GM18505 (cell line): Measurements from ENCODE around the gene RMP24.

Source experiments
- ATAC-seq: cut with Tn5 transposase; IDR thresholded peaks from one replicate; pipeline ENCODE4 v1.9.1; 2021; ENCODE audit not compliant: unreplicated experiment
- POLR2A ChIP-seq: IDR thresholded peaks from 4 replicates; pipeline ENCODE4 v1.6.1; 2011; ENCODE audit warnings: borderline replicate concordance; ENCODE audit not compliant: insufficient read depth, insufficient read length; ENCODE audit errors: extremely low read depth

The RMP24 gene

DNA sequence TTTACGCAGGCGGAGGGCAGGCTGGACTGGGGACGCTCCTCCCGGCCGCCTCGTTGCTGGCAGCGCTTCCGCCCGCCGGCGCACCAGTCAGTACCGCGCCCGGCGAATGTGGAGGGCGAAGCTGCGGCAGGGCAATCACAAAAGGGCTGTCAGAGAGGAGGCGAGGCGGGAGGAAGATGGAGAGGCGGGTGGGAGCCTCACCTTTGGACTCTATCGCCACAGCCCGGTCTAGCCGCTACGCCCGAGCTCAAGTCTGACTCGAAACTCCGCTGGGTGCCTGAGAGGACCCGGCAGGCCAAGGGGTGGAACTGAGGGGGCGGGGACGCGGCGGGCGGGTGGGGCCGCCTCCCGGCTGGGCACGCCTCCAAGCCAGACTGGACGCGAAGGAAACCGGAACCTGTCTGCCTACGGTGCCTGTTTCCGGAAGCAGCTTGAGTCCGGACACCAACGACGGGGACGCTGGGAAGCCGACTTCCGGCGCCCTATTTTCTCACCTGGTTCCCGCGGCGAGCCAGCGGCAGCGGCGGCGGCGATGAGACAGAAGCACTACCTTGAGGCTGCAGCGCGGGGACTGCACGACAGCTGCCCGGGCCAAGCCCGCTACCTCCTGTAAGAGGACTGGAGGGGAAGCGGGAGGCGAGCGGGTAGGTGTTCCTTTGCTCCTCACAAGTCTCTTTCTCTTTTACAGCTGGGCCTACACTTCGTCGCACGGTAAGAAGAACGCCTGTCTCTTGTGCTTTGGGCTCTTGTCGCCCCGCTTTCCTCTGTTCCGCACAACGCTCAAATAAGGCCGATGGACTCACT, at the start of gene RMP24:
Gene RMP24, plus strand, starts transcription at position 483 of the 804 bp plus-strand sequence.
- peak; percentile 91 for ATAC-seq
- TF ChIP-seq POLR2A: peak; percentile 95

DNA sequence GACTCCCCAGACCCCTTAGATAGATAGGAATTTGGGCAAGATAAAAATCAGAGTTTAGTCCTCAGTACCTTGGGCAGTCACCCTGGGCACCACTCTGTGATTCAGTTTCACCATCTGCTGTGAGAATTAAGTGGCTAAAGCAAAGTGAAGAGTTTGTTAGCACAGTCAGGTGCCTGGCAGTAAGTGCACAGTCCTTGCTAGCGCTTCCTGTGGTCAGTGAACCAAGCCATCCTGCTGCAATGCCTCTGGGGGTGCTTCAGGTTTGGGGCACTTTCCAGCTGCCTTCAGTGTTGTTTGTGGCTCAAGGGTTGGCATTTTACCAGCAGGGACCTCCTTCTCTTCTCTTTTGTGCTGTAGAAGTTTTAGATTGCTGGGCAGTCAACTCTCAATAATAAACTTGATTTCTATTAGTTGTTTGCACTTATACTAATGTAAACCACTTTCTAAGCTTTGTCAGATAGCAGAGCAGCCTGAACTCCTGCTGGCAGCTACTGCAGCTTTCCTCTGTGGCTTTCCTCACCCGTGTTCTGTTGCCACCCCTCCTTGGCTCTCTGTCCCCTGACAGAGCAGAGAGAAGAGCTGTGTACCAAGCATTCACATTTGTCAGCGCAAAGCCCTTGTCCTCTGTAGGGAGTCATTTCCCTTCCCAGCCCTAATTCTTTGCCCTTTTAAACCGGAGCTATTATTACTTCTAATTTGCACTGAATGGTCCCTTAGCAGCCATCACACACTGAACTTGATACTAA, 48.4 kb upstream of the RMP24 start:
- no peak for TF ChIP-seq POLR2A
- no peak for ATAC-seq

- ATAC-seq: no peak
- TF ChIP-seq POLR2A: no peak
Measured at GRCh38 chr18:35926884-35927283, 45.6 kb upstream of the RMP24 start.

DNA sequence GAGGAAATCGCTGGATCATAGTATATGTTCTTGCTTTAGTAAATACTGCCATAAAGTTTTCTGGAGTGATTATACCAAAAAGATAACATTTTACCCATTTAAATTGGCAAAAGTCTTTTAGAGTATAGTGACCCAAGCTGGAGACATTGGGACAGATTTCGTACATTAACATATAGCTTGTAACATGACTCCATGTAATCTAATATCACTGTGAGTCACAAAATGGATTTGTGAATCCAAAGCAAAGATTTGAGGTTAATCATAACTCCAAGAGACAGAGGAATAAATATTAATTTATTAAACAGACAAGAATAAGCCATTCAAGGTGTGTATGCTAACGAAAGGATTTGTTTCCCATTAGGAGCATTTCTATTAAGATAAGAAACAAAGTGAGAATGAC, 45.0 kb upstream of the RMP24 start:
- TF ChIP-seq POLR2A: no peak
- ATAC-seq: no peak

GRCh38 chr18:35933982-35934381, 38.5 kb upstream of the RMP24 start:
- no peak for ATAC-seq
- TF ChIP-seq POLR2A: no peak

- no peak for TF ChIP-seq POLR2A
Measured at GRCh38 chr18:35934891-35935290, 37.6 kb upstream of the RMP24 start.

GRCh38 chr18:35935805-35936204, 36.7 kb upstream of the RMP24 start:
- no peak for ATAC-seq
- no peak for TF ChIP-seq POLR2A

More at GRCh38 chr18:35934891-35935290, 37.6 kb upstream of the RMP24 start:
- no peak for ATAC-seq

DNA sequence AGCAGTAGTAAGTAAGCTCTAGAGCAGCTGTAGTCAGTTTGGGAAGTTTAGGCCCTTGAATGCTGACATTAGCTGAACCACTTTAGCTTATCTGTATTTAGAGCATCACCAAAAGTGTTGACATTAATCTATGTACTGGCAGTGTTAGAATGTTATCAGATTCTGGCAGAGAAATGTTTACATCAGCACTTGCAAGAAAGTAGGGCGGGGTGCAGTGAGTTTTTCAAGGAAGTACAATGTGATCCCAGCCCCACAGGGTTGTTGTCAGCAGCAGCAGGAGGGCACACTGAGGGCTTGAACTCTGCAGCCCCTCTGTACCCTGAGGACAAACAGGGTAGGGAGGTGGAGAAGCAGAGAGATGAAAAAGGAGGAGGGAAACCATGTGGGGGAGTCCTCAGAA, 35.5 kb upstream of the RMP24 start:
- no peak for TF ChIP-seq POLR2A
- no peak for ATAC-seq

DNA sequence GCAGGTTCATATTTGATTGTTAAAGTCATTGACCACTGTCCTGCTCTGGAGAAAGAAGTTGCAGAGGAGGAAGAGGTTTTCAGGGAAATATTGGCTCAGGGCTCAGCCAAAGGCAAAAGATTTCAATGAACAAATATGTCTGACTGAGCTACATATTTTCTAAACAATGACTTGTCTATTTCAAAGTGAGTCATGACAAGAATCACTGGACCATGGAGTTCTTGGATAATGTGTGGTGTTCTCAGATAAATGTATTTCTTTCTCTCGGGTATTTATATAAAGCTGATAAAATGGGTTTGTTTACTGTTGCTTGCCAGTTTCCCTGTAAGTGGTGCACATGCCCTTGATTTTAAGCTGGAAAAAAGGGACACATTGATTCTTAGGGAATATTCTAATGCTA, 34.3 kb upstream of the RMP24 start:
- TF ChIP-seq POLR2A: no peak
- ATAC-seq: no peak

DNA sequence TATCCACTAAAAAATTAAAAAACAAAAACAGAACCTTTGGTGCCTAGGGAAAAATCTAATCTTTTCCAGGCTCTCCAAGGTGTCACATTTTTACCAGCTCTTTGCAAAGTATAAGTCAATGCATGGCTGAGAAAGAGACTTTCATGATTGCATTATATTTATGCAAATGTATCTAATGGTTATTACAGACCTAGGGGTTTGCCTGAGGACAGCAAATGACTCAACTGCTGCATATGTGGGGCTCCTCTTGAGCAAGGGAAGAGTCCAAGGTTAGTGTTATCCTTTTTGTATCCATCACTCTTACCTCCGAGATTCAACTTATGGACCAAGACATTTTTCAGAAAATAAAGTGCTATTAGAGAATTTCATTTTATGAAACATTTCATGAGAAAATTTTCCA, 33.9 kb upstream of the RMP24 start:
- ATAC-seq: no peak
- TF ChIP-seq POLR2A: no peak

DNA sequence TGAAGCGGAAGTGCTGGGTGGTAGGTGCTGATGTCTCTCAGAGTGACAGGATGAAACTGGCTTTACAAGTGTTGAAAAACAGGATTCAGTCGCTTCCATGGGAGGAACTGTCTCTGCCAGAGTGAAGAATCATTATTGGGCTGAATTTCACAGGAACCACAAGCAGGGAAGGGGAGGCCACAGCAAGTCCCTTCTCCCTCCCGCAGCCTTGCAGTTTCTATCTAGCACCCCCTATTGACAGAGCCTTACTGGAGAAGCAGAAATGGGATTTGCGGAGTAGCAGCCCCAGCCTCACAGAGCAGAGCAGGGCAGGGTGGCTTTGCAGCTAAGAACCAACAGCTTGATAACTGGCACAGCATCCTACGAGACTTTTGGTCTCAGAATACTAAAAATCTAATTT, 33.3 kb upstream of the RMP24 start:
- TF ChIP-seq POLR2A: no peak

GRCh38 chr18:35941299-35941698, 31.2 kb upstream of the RMP24 start:
- no peak for ATAC-seq
- no peak for TF ChIP-seq POLR2A

More for the DNA sequence above, 33.3 kb upstream of the RMP24 start:
- no peak for ATAC-seq

- ATAC-seq: no peak
- TF ChIP-seq POLR2A: no peak
Measured at GRCh38 chr18:35942133-35942532, 30.3 kb upstream of the RMP24 start.

DNA sequence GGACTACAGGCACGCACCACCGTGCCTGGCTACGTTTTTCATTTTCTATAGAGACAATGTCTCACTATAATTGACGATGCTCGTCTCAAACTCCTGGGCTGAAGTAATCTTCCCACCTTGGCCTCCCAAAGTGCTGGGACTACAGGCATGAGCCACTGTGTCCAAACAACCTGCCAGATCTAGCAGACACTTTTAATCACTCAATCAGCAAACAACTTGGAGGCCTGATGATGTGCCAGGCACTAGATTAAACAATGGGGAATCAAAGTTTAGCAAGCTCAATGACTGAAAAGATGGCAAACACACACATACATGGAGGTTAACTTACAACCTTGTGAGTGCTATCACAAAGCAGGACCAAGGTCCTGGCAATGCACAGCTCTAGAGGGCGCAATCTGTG, 29.8 kb upstream of the RMP24 start:
- ATAC-seq: no peak

More for the DNA sequence above, 29.8 kb upstream of the RMP24 start:
- no peak for TF ChIP-seq POLR2A
